Measurements from ENCODE around the gene TOR1A. TPM values are rescaled to one million over a fixed set of nuclear protein-coding genes. Genes with fewer than 3 reads are reported as not detected.

TOR1A gene
- total RNA-seq, 4 donors from 2014 or later: 18.1 to 31.9 (median 24.9) TPM

- TF ChIP-seq POLR2A (IDR thresholded peaks at IDR 0.05) (no peak), CTCF (IDR thresholded peaks at IDR 0.05 in 4 of 5, conservative IDR thresholded peaks at IDR 0.05 in 1 of 5) (no peak)
Observed at GRCh38 chr9:129774791-129775447, 49.0 kb downstream of the TOR1A start.

GRCh38 chr9:129773262-129774048 lies 50.5 kb downstream of the TOR1A start:
- no peak for ATAC-seq
- DNase-seq: no peak
- H3K9me3 ChIP-seq: no peaks in the 10 kb centered on the region
- in situ Hi-C loops (cut with MboI; ENCODE audit: low sequenced_read_pairs in 4 of 4): no loop called here
- peaks cover 0 to 3% (median 0%) of the 10 kb centered on the region in 3 donors for H3K27me3 ChIP-seq
- no peak overlapping the region for H3K4me3 ChIP-seq
- no peaks in the 10 kb centered on the region for H3K4me1 ChIP-seq
- no peak overlapping the region for H3K27ac ChIP-seq
- TF ChIP-seq CTCF (IDR thresholded peaks at IDR 0.05 in 4 of 5, conservative IDR thresholded peaks at IDR 0.05 in 1 of 5) (no peak), POLR2A (IDR thresholded peaks at IDR 0.05) (no peak)
- H3K36me3 ChIP-seq: no peaks in the 10 kb centered on the region
- intact Hi-C loops (cut with DNase I; ENCODE audit: low total_unique reads): no loop called here

More at GRCh38 chr9:129774791-129775447, 49.0 kb downstream of the TOR1A start:
- intact Hi-C loops (cut with DNase I; ENCODE audit: low total_unique reads): no loop called here
- ATAC-seq: no peak
- Histone ChIP-seq H3K27ac (no peak overlapping the region), H3K4me3 (no peak overlapping the region), H3K9me3 (no peaks in the 10 kb centered on the region), H3K27me3 (peaks cover 0 to 3% (median 0%) of the 10 kb centered on the region in 3 donors), H3K36me3 (no peaks in the 10 kb centered on the region), H3K4me1 (no peaks in the 10 kb centered on the region)
- no peak for DNase-seq
- in situ Hi-C loops (cut with MboI; ENCODE audit: low sequenced_read_pairs in 4 of 4): loop anchor here in 1 of 4 donors (25.0 kb wide), 2 partner anchors 138 to 638 kb away; partner anchors contain the start of genes ASB6 and NTMT1

DNA sequence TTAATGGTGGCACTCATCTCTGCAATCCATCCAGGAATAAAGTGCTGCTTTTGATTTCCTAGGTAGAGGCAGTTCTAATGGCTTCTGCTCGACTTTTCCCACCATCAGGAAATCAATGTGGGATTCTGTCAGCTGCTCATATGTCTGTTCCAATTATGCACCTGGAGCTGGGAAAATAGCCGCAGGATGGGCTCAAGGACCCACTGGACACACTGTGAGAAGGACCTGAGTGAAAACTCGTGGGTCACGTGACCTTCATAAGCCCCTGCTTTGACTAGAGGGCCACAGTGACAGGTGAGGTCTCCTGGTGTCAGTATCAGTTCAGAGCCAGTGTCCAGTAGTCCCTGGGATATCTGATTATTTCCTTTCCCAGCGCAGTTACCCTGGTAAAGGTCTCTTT lies 53.2 kb downstream of the TOR1A start:
- in situ Hi-C loops (cut with MboI; ENCODE audit: low sequenced_read_pairs in 4 of 4): no loop called here

DNA sequence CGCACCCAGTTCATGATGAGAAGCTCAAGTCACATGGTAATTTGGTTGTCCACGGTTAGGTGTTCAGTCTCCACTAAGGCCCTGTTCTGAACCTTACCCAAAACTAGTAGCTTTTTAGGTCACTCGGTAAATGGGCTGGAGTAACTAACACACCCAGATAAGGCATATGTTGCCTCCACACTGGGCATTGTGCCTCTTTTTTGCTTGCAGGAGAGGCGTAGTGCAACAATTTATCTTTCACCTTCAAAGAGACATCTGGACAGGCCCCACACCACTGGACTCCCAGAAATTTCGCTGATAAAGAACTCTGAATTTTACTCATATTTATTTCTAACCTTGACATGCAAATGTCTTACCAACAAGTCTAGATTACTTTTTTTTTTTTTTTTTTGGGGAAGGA lies 54.3 kb downstream of the TOR1A start:
- H3K9me3 ChIP-seq: no peaks in the 10 kb centered on the region
- intact Hi-C loops (cut with DNase I; ENCODE audit: low total_unique reads): no loop called here
- H3K27ac ChIP-seq: no peak overlapping the region
- no peak for DNase-seq
- H3K4me1 ChIP-seq: no peaks in the 10 kb centered on the region
- TF ChIP-seq POLR2A (IDR thresholded peaks at IDR 0.05): no peak
- TF ChIP-seq CTCF (IDR thresholded peaks at IDR 0.05 in 4 of 5, conservative IDR thresholded peaks at IDR 0.05 in 1 of 5): no peak
- ATAC-seq: no peak
- no peak overlapping the region for H3K4me3 ChIP-seq
- in situ Hi-C loops (cut with MboI; ENCODE audit: low sequenced_read_pairs in 4 of 4): no loop called here
- no peaks in the 10 kb centered on the region for H3K36me3 ChIP-seq
- peaks cover 0 to 3% (median 0%) of the 10 kb centered on the region in 3 donors for H3K27me3 ChIP-seq

More for the DNA sequence above, 53.2 kb downstream of the TOR1A start:
- Histone ChIP-seq H3K36me3 (no peaks in the 10 kb centered on the region), H3K4me1 (no peaks in the 10 kb centered on the region), H3K9me3 (no peaks in the 10 kb centered on the region), H3K27ac (no peak overlapping the region), H3K4me3 (no peak overlapping the region), H3K27me3 (peaks cover 0 to 3% (median 0%) of the 10 kb centered on the region in 3 donors)
- ATAC-seq: no peak
- no peak for DNase-seq
- intact Hi-C loops (cut with DNase I; ENCODE audit: low total_unique reads): no loop called here
- TF ChIP-seq CTCF (IDR thresholded peaks at IDR 0.05 in 4 of 5, conservative IDR thresholded peaks at IDR 0.05 in 1 of 5): no peak
- TF ChIP-seq POLR2A (IDR thresholded peaks at IDR 0.05): no peak

Data from gastrocnemius medialis (tissue), 4 donors.